Endothelial cell of umbilical vein (primary cell): ENCODE measurements around the gene ELMO2. TPM values are rescaled to one million over a fixed set of nuclear protein-coding genes. Genes with fewer than 3 reads are reported as not detected.

Experiments used
- BruUV-seq: library from RNA; stranded (reverse); fragments of 400-500 nt; replicated peaks from 2 replicates; lab custom pipeline; 2021; lab: Mats Ljungman, UMichigan
- CTCF ChIA-PET: fragments of 300-600, 350-600 bp; sonication (Branson Sonifier 250); formaldehyde crosslinking; loops from one replicate; lab custom pipeline; 2021; ENCODE audit warnings: antibody characterized with exemption, inconsistent platforms; lab: Charles Lee
- POLR2A ChIA-PET: fragments of 300-600, 350-600 bp; sonication (Branson Sonifier 250); formaldehyde crosslinking; loops from one replicate; lab custom pipeline; 2021; ENCODE audit warnings: antibody characterized with exemption, inconsistent platforms; lab: Charles Lee
- DNase-seq: peaks from one replicate; pipeline ENCODE4 v3.0.0-alpha.2; 2011; ENCODE audit warnings: low read depth, low spot score
- FAIRE-seq: peaks from 2 replicates; lab custom pipeline; 2011; peaks lifted over from hg19 to GRCh38; lab: Jason Lieb, UNC
- H2AFZ ChIP-seq: 2 replicates; pipeline ENCODE4 v1.6.0; 2012; ENCODE audit warnings: low read depth, low read length, control low read depth, inconsistent platforms
- H3K27ac ChIP-seq: 2 replicates; pipeline ENCODE4 v1.5.1; 2011; ENCODE audit warnings: low read depth, mild to moderate bottlenecking, control low read depth, low read length, moderate library complexity; ENCODE audit not compliant: insufficient read depth
- H3K27me3 ChIP-seq, 2 experiments: 2 replicates each; pipeline versions ENCODE4 v1.6.0 to v1.6.1; 2011; ENCODE audit warnings: low read length in 2 of 2, mixed read lengths in 1 of 2; ENCODE audit not compliant: control insufficient read depth in 2 of 2, insufficient read depth in 2 of 2
- H3K36me3 ChIP-seq, 2 experiments: 2 replicates in 1 of 2; 3 replicates in 1 of 2; pipeline ENCODE4 v1.5.1; 2011; ENCODE audit warnings: low read length in 2 of 2, mild to moderate bottlenecking in 1 of 2, moderate library complexity in 1 of 2; ENCODE audit not compliant: control insufficient read depth in 2 of 2, insufficient read depth in 2 of 2; ENCODE audit errors: extremely low read depth in 1 of 2
- H3K4me1 ChIP-seq: 3 replicates; pipeline ENCODE4 v1.5.1; 2011; ENCODE audit warnings: mild to moderate bottlenecking, low read length; ENCODE audit not compliant: control insufficient read depth, insufficient read depth; ENCODE audit errors: extremely low read depth
- H3K4me2 ChIP-seq: 2 replicates; pipeline ENCODE4 v1.6.1; 2011; ENCODE audit warnings: low read length, control low read depth, mixed read lengths; ENCODE audit not compliant: insufficient read depth
- H3K4me3 ChIP-seq, 3 experiments: fragments of 200-600 bp in 1 of 3; sonication (generic), shearing (Covaris generic) in 1 of 3; replicated peaks in 1 of 3; 2 replicates each; pipeline ENCODE4 v1.5.1; 2011 to 2016; ENCODE audit warnings: control low read depth in 3 of 3, low read length in 3 of 3, mild to moderate bottlenecking in 2 of 3, inconsistent platforms in 1 of 3, low read depth in 1 of 3, moderate library complexity in 1 of 3; ENCODE audit not compliant: insufficient read depth in 1 of 3
- H3K79me2 ChIP-seq: 2 replicates; pipeline ENCODE4 v1.6.0; 2012; ENCODE audit warnings: low read length, inconsistent platforms; ENCODE audit not compliant: control insufficient read depth, insufficient read depth
- H3K9ac ChIP-seq: replicated peaks from 2 replicates; pipeline ENCODE3; 2011; ENCODE audit warnings: low read length, control low read depth; ENCODE audit not compliant: insufficient read depth; ENCODE audit errors: extremely low read depth
- H3K9me1 ChIP-seq: replicated peaks from 3 replicates; pipeline ENCODE4 v1.6.0; 2011; ENCODE audit warnings: mild to moderate bottlenecking, low read length; ENCODE audit not compliant: control insufficient read depth, insufficient read depth; ENCODE audit errors: extremely low read depth
- H3K9me3 ChIP-seq: replicated peaks from 2 replicates; pipeline ENCODE4 v1.5.1; 2012; ENCODE audit warnings: low read length, inconsistent platforms; ENCODE audit not compliant: control insufficient read depth, insufficient read depth
- H4K20me1 ChIP-seq: replicated peaks from 2 replicates; pipeline ENCODE3; 2011; ENCODE audit warnings: mild to moderate bottlenecking, low read length; ENCODE audit not compliant: control insufficient read depth, insufficient read depth; ENCODE audit errors: extremely low read depth
- CTCF ChIP-seq, 2 donors: IDR thresholded peaks; 1 replicate in 1 of 2; 2 replicates in 1 of 2; pipeline ENCODE4 v1.5.1; 2011; ENCODE audit warnings: low read length in 2 of 2, mild to moderate bottlenecking in 2 of 2, moderate library complexity in 2 of 2, control low read depth in 1 of 2, inconsistent platforms in 1 of 2, low read depth in 1 of 2; ENCODE audit not compliant: insufficient read depth in 1 of 2; ENCODE audit errors: extremely low read depth in 1 of 2
- EZH2 ChIP-seq: IDR thresholded peaks from 2 replicates; pipeline ENCODE4 v1.6.1; 2012; ENCODE audit warnings: borderline replicate concordance, low read depth, mild to moderate bottlenecking, moderate library complexity, low read length, inconsistent platforms; ENCODE audit not compliant: severe bottlenecking
- FOS ChIP-seq: IDR thresholded peaks from 2 replicates; pipeline ENCODE4 v1.6.1; 2011; ENCODE audit warnings: mild to moderate bottlenecking, low read length, moderate library complexity, borderline replicate concordance; ENCODE audit not compliant: insufficient read depth
- GATA2 ChIP-seq: IDR thresholded peaks from 2 replicates; pipeline ENCODE4 v1.7.0; 2011; ENCODE audit warnings: low read depth, mild to moderate bottlenecking, moderate library complexity, mixed read lengths, low read length; ENCODE audit not compliant: insufficient read length, insufficient read depth
- JUN ChIP-seq: IDR thresholded peaks from 2 replicates; pipeline ENCODE4 v1.6.1; 2011; ENCODE audit warnings: borderline replicate concordance, low read depth; ENCODE audit not compliant: insufficient read length, insufficient read depth
- MAX ChIP-seq: IDR thresholded peaks from 2 replicates; pipeline ENCODE4 v1.6.1; 2011; ENCODE audit not compliant: insufficient read depth, insufficient read length
- MYC ChIP-seq: IDR thresholded peaks from one replicate; pipeline ENCODE4 v1.6.1; 2011; ENCODE audit warnings: mild to moderate bottlenecking, low read depth, low read length
- POLR2A ChIP-seq: IDR thresholded peaks from 2 replicates; pipeline ENCODE4 v1.6.1; 2012; ENCODE audit warnings: low read depth, mild to moderate bottlenecking, control low read depth, low read length
- POLR2AphosphoS5 ChIP-seq: IDR thresholded peaks from 2 replicates; pipeline ENCODE4 v1.6.1; 2012; ENCODE audit warnings: low read depth, mild to moderate bottlenecking, control low read depth, low read length, moderate library complexity; ENCODE audit not compliant: insufficient read depth
- dilution Hi-C: fragments of 300-500 bp; cut with MboI; formaldehyde crosslinking; loops from one replicate; pipeline ENCODE4 v1.15.0; 2019; ENCODE audit warnings: low sequenced_read_pairs; ENCODE audit not compliant: extremely low pct_ligation_motif_present
- intact Hi-C: fragments of 100-400 bp; cut with micrococcal nuclease; formaldehyde crosslinking; loops from one replicate; pipeline ENCODE4 v1.10.0; 2022
- polyA plus RNA-seq, 4 experiments: library from polyadenylated mRNA; depleted of rRNA in 3 of 4; stranded (reverse) in 3 of 4; unstranded in 1 of 4; fragments of >200 nt; gene quantifications; 2 replicates each; pipeline versions ENCODE4 v1.2.1 to v1.2.3, GENCODE V29; 2011 to 2012; ENCODE audit warnings: missing spikeins in 1 of 4
- total RNA-seq: library from RNA; stranded (reverse); gene quantifications from 2 replicates; pipeline ENCODE4 v1.2.3, GENCODE V29; 2021

Gene ELMO2
- total and polyA plus RNA-seq, 2 donors (not counting 3 experiments of a cell fraction or from before 2014, with no cell fraction given) = 35.1 to 43.5 TPM

- DNase-seq = no peak
- Histone ChIP-seq H3K4me1 (no peaks in the 10 kb centered on the region), H2AFZ (no peak overlapping the region), H3K36me3 (no peaks in the 10 kb centered on the region), H3K27me3 (peaks cover 0 to 4% of the 10 kb centered on the region in 2 experiments), H3K9me3 (no peaks in the 10 kb centered on the region), H3K27ac (no peak overlapping the region), H4K20me1 (no peaks in the 10 kb centered on the region), H3K9me1 (no peaks in the 10 kb centered on the region), H3K9ac (no peak overlapping the region), H3K4me2 (no peak overlapping the region), H3K79me2 (no peaks in the 10 kb centered on the region), H3K4me3 (no peak overlapping the region)
- no peak for FAIRE-seq
- intact Hi-C loops (no loop called here), dilution Hi-C loops (no loop called here)
- ChIA-PET CTCF (interaction anchor here (2.0 to 2.5 kb wide), 2 partner anchors 10 to 134 kb away, joined by 6 to 30 read pairs; no protein-coding TSS in a partner anchor), POLR2A (no interaction called here)
- BruUV-seq = no TSS peak
- TF ChIP-seq MYC (no peak), CTCF (IDR thresholded peaks at IDR 0.05; ENCODE audit: extremely low read depth in 1 of 2, insufficient read depth in 1 of 2, low read depth in 1 of 2, low read length in 2 of 2) (no peak), POLR2AphosphoS5 (no peak), EZH2 (no peak), FOS (no peak), MAX (no peak), POLR2A (no peak), GATA2 (no peak), JUN (no peak)
Measured at GRCh38 chr20:46439837-46440236, 33.4 kb upstream of the ELMO2 start.
